A549 treated with Mapracorat at 1 μM for 4 hours (cell line): Measurements from ENCODE around the gene CCNT2. TPM values are rescaled to one million over a fixed set of nuclear protein-coding genes. Genes with fewer than 3 reads are reported as not detected.

Source experiments
- total RNA-seq: library from RNA; stranded (reverse); fragments of 200-300 nt; extraction: Qiagen RNA extraction; gene quantifications from 5 replicates; pipeline ENCODE4 v1.2.3, GENCODE V29; 2022

The CCNT2 gene
- 7.9 to 10.6 TPM (median 9.3 TPM) in 5 replicates for total RNA-seq

GRCh38 chr2:134918526-134919340, at the start of gene CCNT2:
Gene CCNT2 (plus strand): TSS chr2:134918822. CDS start chr2:134918855, 33 bp downstream.

Other genes starting within 250 kb of the CCNT2 start
- 0.10 to 0.17 TPM (median 0.14 TPM) in 4 of 5 replicates, not detected in the other for gene TMEM163, start 199.8 kb upstream of the CCNT2 start, total RNA-seq
- not detected in 5 replicates for gene ACMSD, start 80.2 kb upstream of the CCNT2 start, total RNA-seq
- not detected in 5 replicates for gene MAP3K19, start 128.6 kb downstream of the CCNT2 start, total RNA-seq
- gene RAB3GAP1, start 133.5 kb downstream of the CCNT2 start, total RNA-seq = 25.4 to 30.2 TPM (median 28.2 TPM) in 5 replicates